ENCODE measurements around the gene PLAA.

DNA sequence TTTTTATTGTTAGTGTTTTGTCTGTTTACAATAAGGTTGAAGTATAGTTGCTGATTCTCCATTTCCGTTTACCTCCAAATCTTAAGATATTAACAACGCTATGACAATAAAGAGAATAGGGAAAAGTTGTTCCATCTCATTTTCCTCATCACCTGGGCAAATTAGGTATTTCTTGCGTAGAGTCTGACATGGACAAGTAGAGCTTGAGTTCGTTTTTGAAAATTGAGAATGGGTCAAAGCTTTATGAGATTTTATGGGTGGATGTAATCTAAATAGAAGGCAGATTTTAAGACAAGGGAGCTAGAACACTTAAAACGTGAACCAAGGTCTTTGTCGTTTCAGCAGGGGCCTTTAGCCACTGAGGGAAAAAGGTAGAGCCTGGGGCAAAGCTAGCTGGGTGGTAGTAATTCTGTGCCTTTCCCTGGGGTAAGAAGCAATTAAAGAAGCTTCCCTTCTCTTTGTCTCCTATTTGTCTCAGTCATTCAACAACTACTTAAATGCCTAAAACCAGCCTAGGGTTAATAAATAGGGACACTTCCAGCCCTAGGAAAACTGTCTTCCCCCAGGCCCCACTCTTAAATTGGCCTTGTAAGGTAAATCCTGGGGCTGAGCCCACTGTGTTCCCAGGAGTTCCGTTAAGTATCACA lies 53.9 kb downstream of the PLAA start:
- TF ChIP-seq, protein P1, sequence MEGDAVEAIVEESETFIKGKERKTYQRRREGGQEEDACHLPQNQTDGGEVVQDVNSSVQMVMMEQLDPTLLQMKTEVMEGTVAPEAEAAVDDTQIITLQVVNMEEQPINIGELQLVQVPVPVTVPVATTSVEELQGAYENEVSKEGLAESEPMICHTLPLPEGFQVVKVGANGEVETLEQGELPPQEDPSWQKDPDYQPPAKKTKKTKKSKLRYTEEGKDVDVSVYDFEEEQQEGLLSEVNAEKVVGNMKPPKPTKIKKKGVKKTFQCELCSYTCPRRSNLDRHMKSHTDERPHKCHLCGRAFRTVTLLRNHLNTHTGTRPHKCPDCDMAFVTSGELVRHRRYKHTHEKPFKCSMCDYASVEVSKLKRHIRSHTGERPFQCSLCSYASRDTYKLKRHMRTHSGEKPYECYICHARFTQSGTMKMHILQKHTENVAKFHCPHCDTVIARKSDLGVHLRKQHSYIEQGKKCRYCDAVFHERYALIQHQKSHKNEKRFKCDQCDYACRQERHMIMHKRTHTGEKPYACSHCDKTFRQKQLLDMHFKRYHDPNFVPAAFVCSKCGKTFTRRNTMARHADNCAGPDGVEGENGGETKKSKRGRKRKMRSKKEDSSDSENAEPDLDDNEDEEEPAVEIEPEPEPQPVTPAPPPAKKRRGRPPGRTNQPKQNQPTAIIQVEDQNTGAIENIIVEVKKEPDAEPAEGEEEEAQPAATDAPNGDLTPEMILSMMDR (conservative IDR thresholded peaks at IDR 0.05): no peak
- TF ChIP-seq ZFX (IDR thresholded peaks at IDR 0.05): no peak

All from C4-2B (cell line).